ENCODE measurements around the gene CHN1.

The CHN1 gene

DNA sequence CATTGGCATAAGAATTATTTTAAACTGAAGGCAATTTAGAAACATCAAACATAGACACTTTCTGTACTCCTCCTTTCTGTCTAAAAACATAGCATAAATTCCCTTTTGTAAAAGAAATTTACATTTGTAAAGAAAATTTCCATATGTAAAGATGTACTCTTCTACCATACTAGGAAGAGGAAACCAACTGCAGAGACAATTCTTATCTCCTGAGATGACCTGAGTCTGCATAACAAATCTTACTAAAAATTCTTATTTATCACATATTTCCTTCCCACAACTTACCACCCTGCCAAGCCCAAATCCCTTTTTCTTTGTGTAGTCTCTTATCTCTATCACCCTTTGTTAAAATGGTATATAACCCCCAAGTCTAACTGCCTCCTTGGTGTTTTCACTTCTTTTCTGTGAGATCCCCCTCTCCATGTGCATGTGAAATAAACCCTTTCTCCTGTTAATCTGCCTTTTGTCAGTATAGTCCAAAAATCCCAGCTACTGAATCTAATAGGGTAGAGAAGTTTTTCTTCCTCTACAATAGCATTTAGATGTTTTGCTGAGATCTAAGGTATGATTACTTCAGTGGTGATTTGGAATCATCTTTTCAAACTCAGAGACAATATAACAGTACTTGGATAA lies 81.0 kb downstream of the CHN1 start:
- DNase-seq (ENCODE audit: low read depth in 2 of 2) = no peak

DNA sequence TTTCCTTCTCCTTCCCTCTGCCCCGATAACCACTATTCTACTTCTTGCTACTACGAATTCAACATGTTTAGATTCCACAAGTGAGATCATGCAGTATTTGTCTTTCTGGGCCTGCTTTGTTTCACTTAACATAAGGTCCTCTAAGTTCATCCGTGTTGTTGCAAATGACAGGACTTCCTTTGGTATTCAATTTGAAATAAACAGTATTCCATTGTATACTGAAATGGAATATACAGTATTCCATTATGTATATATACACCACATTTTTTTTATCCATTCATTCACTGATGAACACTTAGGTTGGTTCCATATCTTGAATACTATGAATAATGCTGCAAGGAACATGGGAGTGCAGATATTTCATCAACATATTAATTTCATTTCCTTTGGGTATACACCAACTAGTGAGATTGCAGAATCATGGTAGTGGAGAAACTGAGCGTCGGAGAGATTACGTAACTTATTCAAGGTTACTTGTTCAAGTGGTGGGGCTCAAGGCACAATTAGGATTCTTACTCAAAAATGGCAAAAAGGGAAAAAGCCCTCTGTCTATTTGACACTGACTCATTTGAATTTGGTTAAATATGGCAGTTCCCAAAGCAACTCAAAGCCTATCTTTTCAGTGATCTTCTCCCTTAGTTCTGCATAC lies 85.1 kb downstream of the CHN1 start:
- no peak for DNase-seq (ENCODE audit: low read depth in 2 of 2)

DNA sequence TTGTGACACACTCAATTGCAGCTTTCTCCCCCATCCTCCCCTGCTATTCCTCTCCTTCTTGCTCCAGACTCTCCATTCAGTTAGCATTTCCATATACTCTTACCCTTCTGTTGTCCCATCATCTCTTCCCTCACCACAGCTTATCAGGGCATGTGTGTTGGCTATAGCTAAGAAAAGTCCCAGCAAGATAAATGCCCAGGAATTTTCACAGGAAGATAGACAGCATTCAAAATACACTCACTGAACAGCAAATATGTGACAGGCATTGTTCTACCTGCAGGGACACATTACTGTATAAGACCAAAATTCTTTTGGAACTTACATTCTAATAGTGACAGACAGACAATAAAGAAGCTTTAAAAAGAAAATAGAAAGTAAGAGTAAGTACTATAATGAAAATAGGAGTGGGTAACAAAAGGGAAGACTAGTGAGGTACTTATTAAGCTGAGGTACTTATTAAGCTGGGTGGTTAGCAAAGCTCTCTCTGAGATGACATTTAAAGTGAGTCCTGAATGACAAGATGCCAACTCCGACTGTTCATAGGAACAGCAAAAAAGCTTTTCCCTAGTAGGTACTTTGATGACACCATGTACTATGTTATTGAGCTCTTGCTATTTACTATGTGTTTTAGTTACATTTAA lies 86.2 kb downstream of the CHN1 start:
- DNase-seq (ENCODE audit: low read depth in 2 of 2) = no peak

DNA sequence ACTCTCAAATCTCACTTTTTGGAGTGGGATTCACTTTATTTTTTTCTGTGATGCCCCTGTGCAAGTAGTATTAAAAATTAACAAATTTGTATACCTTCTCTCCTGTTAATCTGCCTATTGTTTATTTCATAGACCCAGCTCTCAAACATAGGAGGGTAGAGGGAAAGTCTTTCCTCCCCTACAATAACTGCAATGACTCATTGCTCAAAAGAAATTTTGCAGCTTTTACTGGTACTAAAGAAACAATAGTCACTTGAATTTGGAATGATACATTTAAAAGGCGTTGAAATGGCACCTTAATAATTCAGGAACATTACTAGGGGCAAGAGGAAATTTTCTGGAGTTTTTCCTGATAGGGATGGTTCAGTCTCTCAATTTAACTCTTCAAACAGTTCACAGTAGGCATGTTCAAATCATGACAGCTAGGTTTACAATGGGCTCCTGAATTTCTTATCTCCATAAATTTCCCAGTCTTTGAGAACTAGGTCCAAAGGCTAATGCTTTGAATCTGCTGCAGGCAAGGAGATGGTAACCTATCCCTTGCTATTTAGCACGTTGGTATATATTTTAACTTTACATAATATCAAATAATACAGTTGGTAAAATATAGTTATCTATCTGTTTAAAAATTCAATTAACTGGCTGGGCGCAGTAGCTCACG lies 88.8 kb downstream of the CHN1 start:
- no peak for DNase-seq (ENCODE audit: low read depth in 2 of 2)

DNA sequence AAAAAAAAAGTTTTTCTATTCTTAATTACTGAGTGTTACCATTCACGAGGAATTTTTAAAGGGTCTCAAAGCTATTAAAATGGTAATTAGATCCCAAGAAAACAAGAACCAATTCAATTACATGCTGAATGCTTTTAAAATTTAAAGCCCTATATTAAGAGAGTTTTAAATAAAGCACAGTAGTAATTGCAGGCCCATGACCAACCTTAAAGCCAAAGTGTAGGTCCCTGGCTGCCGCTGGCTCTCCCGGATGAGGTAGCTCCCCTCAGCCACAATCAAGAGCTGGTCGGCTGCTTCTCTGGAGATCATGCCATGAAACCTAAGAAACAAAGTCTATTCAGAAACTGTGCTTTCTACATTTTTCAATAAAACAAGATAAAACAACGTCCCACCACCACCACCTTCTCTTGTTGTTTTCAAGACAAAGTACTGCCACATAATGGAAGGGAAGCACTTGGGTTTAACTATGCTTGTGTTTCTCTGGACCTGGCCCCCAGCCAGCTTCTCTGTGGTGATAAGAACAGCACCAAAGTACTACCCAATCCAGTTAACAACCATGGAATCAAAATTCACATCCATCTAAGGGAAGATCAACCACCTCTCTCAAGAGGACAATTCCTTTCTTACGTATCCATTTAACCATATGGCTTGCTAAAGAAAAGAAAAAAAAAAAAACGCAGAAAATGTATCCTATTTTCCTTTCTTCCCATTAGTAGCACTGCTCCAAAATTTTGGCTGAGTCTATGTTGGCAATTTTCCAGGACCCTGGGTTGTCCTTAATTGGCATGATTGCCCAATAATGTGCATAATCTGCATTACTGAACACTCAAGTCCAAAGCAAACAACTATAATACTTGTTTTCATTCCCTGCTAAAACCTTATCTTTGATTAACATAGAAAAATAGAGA lies 90.1 kb downstream of the CHN1 start:
- no peak for DNase-seq (ENCODE audit: low read depth in 2 of 2)

DNA sequence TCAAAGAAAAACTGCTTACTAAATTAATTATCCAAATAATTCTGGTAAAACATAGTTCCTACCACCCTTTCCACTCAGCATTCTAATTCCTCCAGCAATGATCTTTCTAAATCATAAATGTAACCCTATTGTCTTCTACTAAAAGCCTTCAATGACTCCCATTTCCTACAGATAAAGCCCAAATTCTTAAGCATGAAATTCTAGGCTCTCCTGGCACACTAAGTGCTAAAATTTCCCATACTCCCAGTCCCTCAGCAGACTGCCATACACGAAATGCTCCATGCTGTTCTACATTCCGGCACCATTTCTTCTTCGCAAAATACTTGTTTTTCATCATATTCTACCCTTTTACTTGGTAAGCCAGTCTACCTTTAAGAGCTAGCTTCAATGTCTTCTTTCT lies 96.9 kb downstream of the CHN1 start:
- no peak for DNase-seq (ENCODE audit: low read depth in 2 of 2)

DNA sequence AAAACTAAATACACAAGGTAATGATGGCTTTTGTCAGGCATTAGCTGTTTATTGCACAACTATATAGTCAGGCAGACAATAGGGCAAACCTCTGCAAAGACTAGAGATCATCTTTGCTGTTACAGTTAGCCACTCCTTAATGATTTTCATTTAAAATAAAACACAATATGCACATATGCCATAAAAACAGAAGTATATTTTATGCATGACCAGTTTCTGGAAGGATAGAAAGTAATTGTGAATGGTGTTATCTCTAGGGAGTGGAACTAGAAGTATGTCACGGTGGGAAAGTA lies 102.0 kb downstream of the CHN1 start:
- no peak for DNase-seq (ENCODE audit: low read depth in 2 of 2)

DNA sequence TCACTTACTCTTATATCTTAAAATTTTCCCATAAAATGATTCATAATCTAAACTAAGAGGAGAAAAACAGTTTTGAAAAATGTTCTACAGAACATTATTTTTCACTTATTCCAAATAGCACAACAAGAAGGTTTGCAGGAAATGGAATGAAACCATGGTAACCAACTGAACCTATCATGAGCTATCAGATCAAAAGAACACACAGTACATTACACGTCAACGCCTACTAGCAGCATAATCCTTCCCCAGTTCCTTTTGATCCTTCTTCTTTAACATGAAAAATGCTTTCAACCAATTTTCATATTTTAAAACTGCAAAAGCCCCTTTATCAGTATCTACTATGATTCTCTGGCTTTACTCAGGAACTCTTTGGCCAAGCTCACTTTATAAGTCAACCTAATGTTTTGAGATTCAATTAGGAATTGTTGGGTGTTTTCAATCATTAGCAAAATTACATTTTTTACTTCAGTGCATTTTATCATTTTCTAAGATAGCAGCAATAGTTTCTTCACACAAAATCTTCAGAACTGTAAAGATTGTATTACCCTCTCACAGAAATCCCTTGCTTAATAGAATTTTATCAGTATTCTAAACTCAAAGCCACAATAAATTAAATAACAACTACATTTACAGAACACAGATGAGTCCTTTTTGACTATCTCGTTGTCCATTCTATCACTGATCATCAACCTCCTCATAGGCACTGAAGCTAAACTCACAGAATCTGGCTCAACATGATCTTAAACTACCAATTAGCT lies 102.5 kb downstream of the CHN1 start:
- DNase-seq (ENCODE audit: low read depth in 2 of 2) = no peak

DNA sequence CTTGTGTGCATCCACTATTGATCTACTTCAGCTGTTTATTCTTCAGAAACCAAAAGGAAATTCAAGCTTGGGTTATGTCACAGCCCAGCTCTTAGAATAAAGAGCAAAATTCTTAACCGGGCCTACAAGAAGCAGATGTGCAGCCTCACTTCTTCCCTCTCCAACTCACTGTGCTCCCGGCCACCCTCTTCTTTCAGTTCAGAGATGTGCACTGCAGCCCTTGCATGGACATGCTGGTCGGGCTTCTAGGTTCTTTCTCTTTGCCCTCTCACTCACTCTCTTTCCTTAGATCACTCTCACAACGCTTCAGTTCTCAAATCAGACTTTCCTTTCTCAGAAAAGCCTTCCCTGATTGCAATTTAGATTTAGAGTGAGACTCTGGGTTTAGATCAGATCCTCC lies 104.1 kb downstream of the CHN1 start:
- DNase-seq (ENCODE audit: low read depth in 2 of 2) = peak in 1 of 2 experiments; percentile 18

DNA sequence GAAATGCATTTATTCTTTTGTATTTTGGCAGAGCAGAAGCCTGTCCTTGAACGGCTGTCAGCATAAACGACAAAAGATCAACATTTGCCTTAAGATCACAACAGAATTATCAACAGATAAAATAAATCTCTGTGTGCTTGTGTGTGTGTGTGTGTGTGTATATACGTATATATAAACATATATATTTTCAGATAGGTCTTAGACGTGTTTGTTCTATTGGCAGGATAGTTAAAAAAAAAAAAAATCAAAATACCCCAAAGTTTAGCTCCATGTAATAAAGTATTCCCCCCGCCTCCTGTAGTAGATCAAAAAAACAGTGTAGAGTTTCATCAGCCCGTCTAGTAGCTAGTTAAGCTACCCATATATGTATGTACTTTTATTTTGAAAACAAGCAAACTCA lies 107.9 kb downstream of the CHN1 start:
- DNase-seq (ENCODE audit: low read depth in 2 of 2) = no peak

DNA sequence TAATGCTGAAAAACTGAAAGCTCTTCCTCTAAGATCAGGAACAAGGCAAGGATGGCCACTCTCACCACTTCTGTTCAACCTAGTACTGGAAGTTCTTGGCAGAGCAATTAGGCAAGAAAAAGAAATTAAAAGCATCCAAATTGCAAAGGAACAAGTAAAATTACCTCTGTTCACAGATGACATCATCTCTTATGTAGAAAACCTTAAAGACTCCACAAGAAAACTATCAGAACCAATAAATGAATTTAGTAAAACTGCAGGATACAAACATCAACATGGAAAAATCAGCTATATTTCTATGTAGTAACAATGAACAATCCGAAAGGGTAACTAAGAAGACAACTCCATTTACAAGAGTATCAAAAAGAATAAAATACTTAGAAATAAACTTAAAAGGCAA lies 112.2 kb downstream of the CHN1 start:
- no peak for DNase-seq (ENCODE audit: low read depth in 2 of 2)

DNA sequence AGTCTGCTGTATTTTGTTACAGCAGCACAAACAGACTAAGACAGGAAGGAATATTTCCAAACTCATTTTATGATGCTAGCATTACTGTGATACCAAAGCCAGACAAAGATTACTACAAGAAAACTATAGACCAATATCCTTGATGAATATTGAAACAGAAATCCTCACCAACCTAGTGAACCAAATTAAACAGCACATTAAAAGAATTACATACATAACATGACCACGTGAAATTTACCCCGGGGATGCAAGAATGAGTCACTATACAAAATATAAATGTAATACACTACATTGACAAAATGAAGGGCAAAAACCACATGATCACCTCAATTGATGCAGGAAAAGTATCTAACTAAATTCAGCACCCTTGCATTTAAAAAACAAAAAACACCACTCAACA lies 112.6 kb downstream of the CHN1 start:
- DNase-seq (ENCODE audit: low read depth in 2 of 2) = no peak

DNA sequence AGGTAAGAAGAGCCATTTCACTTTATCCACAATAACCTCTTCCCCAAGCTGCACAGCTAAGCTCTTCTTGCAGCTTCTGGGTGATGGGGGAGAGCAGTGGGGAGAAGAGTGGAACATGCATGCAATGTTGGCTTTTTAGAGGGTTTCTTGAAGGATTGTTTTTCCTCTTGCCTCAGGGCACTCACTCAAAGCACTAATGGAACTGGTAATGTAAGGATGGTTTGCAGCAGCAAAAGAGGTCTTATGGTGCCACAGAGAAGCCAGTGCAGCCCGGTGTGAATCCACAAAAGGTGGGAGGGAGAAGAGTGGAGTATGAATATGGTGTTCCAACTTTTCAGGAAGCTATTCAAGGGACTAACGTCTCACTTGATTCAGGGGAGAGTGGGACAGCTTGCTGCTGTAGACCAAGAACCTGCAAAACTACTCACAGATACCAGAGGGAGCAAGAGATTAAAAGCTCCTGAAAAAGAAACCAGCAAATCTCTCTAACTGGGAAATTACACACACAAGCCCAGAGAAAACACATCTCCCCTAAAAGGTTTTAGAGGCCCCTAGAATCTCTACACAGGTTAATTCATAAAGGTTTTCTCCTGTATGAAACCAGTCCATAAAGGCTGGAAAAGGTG lies 116.4 kb downstream of the CHN1 start:
- DNase-seq (ENCODE audit: low read depth in 2 of 2) = no peak

DNA sequence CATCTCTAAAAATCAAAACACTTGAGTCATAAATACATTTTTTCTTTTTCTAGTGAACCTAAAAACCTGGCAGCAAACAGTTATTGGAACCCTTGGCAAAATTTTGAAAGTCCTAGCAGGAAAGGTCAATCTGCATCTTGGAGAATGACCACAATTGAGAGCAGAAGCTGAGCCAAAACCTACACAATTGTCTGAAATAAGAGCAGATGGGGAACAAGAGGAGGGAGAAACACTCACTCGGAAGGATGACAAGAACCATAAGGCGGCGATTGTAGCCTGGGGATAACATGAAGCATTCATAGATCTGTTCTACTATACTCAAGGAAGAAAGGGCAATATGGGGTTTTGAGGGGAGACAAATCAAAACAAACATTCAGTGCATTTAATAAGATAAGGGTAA lies 117.0 kb downstream of the CHN1 start:
- no peak for DNase-seq (ENCODE audit: low read depth in 2 of 2)

DNA sequence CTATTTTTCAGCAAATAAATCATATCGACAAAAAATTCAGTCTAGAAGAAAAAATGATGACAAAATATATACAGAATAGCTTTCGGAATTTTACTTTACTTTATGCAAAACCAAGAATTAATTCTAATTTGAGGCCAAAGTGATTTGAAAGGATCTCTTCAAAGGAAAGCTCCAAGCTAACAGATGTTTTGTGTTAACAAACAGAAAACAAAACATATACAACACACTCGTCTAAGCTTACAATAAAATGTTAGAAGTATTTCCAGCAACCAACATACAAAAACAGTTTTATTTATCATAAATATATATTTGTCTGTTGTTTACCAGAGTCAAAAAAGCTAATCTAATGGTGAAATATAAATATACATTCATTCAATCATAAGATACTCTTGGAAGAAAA lies 122.8 kb downstream of the CHN1 start:
- no peak for DNase-seq (ENCODE audit: low read depth in 2 of 2)

DNA sequence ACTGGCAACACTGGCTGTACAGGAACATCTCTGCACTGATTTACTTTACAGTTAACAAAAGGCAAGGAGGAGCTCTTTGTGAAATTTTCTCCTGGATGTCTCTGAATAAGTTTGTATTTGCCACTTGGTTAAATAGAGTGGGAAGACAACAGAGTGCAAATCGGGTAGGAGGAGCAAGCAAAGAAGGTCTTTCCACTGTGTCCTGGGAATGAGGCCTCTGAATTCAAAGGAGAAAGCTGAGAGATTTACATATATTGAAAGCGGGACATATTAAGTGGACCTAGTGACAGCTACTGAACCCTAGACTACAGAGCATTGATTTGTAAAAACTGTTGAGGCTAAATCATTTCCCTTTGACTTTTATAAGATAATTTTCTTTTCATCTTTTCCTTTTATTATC lies 123.5 kb downstream of the CHN1 start:
- no peak for DNase-seq (ENCODE audit: low read depth in 2 of 2)

DNA sequence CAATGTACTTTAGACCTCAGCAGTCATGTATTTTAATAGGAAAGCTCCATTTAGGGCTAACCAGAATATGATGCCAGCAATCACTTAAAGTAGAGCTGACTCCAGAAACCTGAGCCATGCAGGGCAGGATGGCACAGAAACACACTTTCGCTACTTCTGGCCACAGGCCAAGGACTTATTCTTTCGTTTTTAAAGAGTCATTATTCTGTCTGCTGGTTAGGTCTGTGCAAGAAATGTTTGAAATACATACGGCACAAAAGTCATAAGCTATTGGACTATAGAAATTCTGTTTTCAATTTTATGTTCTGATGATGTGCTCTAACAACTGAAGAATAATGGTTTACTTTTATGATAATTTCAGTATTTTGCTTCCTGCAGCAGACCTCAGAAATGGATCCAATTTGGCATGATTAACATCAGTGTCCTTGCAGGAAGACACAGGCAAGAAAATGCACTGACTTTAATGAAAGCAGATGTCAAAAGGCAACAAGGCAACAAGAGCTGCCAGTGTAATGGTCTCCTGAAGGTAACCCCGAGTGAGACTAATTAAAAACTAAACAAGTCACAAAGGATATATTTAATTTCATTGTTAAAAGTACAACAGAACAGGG lies 126.5 kb downstream of the CHN1 start:
- peak in 1 of 2 experiments; percentile 14 for DNase-seq (ENCODE audit: low read depth in 2 of 2)

DNA sequence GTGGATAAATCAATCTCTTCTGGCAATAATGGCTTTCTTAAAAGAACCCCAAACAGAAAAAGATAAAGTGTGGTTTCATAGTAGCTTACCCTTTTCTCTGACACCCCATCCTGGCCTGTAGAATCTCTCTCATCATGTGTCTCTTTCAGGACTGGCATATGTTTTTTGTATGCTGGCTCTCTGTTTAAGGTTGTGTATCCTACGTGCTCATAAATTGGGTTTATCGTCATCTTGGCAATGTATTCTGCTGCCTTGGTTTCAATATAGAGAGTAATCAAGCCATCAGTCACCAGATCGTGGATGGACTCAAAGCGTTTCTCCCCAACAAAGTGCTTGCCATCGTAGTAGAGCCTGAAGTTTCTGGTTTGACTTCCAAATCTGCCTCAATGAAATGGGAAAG lies 127.4 kb downstream of the CHN1 start:
- no peak for DNase-seq (ENCODE audit: low read depth in 2 of 2)

DNA sequence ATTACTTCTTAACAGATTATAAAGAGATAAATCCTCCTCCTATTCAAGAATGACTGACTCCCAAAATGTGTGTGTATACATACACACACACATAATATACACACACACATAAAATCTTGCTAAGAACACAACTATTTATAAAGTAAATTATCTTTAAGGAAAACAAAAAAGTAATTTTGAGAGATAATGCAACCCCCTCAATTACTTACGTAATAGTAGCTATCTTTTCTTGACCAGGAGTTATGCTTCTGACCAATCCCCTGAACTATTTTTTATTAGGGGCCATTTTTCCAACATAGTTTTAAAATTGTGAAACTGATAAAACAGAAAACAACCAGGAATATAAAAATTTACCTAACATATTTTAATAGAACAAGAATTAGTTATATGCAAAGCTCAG lies 127.9 kb downstream of the CHN1 start:
- DNase-seq (ENCODE audit: low read depth in 2 of 2) = no peak

DNA sequence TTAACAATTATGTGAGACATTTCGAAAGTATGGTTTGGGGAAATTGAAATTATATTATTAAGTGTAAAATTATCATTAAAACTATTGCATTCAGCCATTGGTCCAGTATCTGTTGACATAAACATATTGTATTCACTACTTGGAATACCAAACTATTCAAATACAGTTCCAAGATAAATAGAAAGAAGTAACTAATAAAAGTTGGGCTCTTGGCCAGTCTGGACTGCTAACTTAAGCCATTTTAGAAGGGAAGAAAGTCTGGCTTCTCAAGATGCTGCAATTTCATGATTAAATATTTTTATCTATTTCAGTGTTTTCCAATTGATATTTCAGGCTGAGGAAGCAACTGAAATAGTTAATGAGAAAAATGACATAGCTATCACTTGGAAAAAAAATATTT lies 131.1 kb downstream of the CHN1 start:
- DNase-seq (ENCODE audit: low read depth in 2 of 2) = no peak

Measured in fibroblast of skin of left quadriceps (primary cell).